Tibial artery (tissue), 4 donors: ENCODE results near the gene NR4A3.
"Not testable (repeated sequence)": the region's sequence is repeated elsewhere in the genome, so short reads cannot be mapped to it uniquely, and the experiment has no call there.

Experiments used
- DNase-seq, 2 donors: peaks; one replicate each; pipeline ENCODE4 v3.0.0-alpha.2; 2019
- H3K27ac ChIP-seq, 2 donors: fragments of 200-600 bp; sonication (generic) in 1 of 2; 1 replicate in 1 of 2; 2 replicates in 1 of 2; pipeline ENCODE4 v1.5.1; 2018 to 2019; ENCODE audit warnings: mild to moderate bottlenecking in 1 of 2
- H3K27me3 ChIP-seq, 2 donors: fragments of 200-600 bp; sonication (generic) in 1 of 2; one replicate each; pipeline versions ENCODE4 v1.5.1 to v1.6.0; 2016 to 2019
- H3K36me3 ChIP-seq, 3 donors: fragments of 200-600 bp; sonication (generic) in 2 of 3; one replicate each; pipeline ENCODE4 v1.5.1; 2016 to 2019; ENCODE audit warnings: mild to moderate bottlenecking in 2 of 3
- H3K4me1 ChIP-seq, 4 donors: fragments of 200-600 bp; sonication (generic) in 2 of 4; 1 replicate in 3 of 4; 2 replicates in 1 of 4; pipeline ENCODE4 v1.5.1; 2016 to 2019
- H3K4me3 ChIP-seq, 2 donors: fragments of 200-600 bp; sonication (generic) in 1 of 2; 1 replicate in 1 of 2; 2 replicates in 1 of 2; pipeline ENCODE4 v1.5.1; 2018 to 2019; ENCODE audit warnings: mild to moderate bottlenecking in 2 of 2
- H3K9me3 ChIP-seq, 3 donors: fragments of 200-600 bp; sonication (generic) in 1 of 3; one replicate each; pipeline ENCODE4 v1.5.1; 2016 to 2019
- CTCF ChIP-seq, 2 experiments: fragments of 200-600 bp in 1 of 2; fragments of 450-650 bp in 1 of 2; IDR thresholded peaks; one replicate each; pipeline ENCODE4 v1.5.1; 2017 to 2019; ENCODE audit warnings: antibody characterized with exemption in 2 of 2, mild to moderate bottlenecking in 1 of 2, moderate library complexity in 1 of 2
- intact Hi-C: fragments of 100-400 bp; cut with DNase I; formaldehyde crosslinking; loops from one replicate; pipeline ENCODE4 v1.15.0; 2023; ENCODE audit warnings: low total_unique reads

NR4A3 gene

GRCh38 chr9:99850736-99851499 lies 29.2 kb downstream of the NR4A3 start:
- no peaks in the 10 kb centered on the region for H3K9me3 ChIP-seq
- no peaks in the 10 kb centered on the region for H3K27me3 ChIP-seq
- no peak for TF ChIP-seq CTCF (IDR thresholded peaks at IDR 0.05)
- intact Hi-C loops, result no loop called here
- DNase-seq, result no peak
- H3K36me3 ChIP-seq, result peaks cover 15 to 27% (median 24%) of the 10 kb centered on the region in 3 donors
- no peak overlapping the region for H3K4me3 ChIP-seq
- H3K27ac ChIP-seq, result no peak overlapping the region
- peaks cover 0 to 9% (median 0%) of the 10 kb centered on the region in 4 donors for H3K4me1 ChIP-seq

GRCh38 chr9:99851500-99851822 lies 29.8 kb downstream of the NR4A3 start:
- H3K36me3 ChIP-seq, result peaks cover 15 to 21% (median 19%) of the 10 kb centered on the region in 3 donors
- H3K9me3 ChIP-seq, result no peaks in the 10 kb centered on the region
- intact Hi-C loops, result no loop called here
- no peaks in the 10 kb centered on the region for H3K27me3 ChIP-seq
- no peak for DNase-seq
- H3K4me3 ChIP-seq, result no peak overlapping the region
- no peak for TF ChIP-seq CTCF (IDR thresholded peaks at IDR 0.05)
- no peak overlapping the region for H3K27ac ChIP-seq
- H3K4me1 ChIP-seq, result peaks cover 0 to 9% (median 0%) of the 10 kb centered on the region in 4 donors

GRCh38 chr9:99852617-99853016 lies 30.9 kb downstream of the NR4A3 start:
- no peak overlapping the region for H3K27ac ChIP-seq
- no peaks in the 10 kb centered on the region for H3K9me3 ChIP-seq
- peaks cover 0 to 9% (median 0%) of the 10 kb centered on the region in 4 donors for H3K4me1 ChIP-seq
- peaks cover 9 to 14% (median 10%) of the 10 kb centered on the region in 3 donors for H3K36me3 ChIP-seq
- H3K4me3 ChIP-seq, result no peak overlapping the region
- H3K27me3 ChIP-seq, result no peaks in the 10 kb centered on the region
- TF ChIP-seq CTCF (IDR thresholded peaks at IDR 0.05), result no peak
- intact Hi-C loops, result no loop called here
- DNase-seq, result no peak

- intact Hi-C loops, result no loop called here
- Histone ChIP-seq H3K4me1 (peaks cover 0 to 9% (median 0%) of the 10 kb centered on the region in 4 donors), H3K9me3 (no peaks in the 10 kb centered on the region), H3K36me3 (no peaks in the 10 kb centered on the region), H3K27ac (no peak overlapping the region), H3K4me3 (no peak overlapping the region), H3K27me3 (no peaks in the 10 kb centered on the region)
- DNase-seq, result no peak
- no peak for TF ChIP-seq CTCF (IDR thresholded peaks at IDR 0.05)
Observed at GRCh38 chr9:99855467-99856176, 33.9 kb downstream of the NR4A3 start.

GRCh38 chr9:99857576-99857975 lies 35.9 kb downstream of the NR4A3 start:
- H3K36me3 ChIP-seq, H3K9me3 ChIP-seq, H3K27ac ChIP-seq, intact Hi-C loops, H3K4me1 ChIP-seq, DNase-seq, H3K27me3 ChIP-seq, H3K4me3 ChIP-seq: not testable (repeated sequence)

GRCh38 chr9:99858087-99858486 lies 36.4 kb downstream of the NR4A3 start:
- H3K36me3 ChIP-seq, result no peaks in the 10 kb centered on the region
- no peaks in the 10 kb centered on the region for H3K27me3 ChIP-seq
- no peak overlapping the region for H3K4me3 ChIP-seq
- no peak for DNase-seq
- no peak for TF ChIP-seq CTCF (IDR thresholded peaks at IDR 0.05)
- intact Hi-C loops, result no loop called here
- no peak overlapping the region for H3K27ac ChIP-seq
- H3K4me1 ChIP-seq, result no peaks in the 10 kb centered on the region
- H3K9me3 ChIP-seq, result no peaks in the 10 kb centered on the region
